GM12875 (cell line): Measurements from ENCODE around the gene CDH13.

Experiments used
- H3K4me3 ChIP-seq: one replicate; pipeline ENCODE4 v1.5.1; 2011; ENCODE audit warnings: low read depth, low read length, control low read depth
- TF ChIP-seq, protein P1 (sequence below): IDR thresholded peaks from 2 replicates; pipeline ENCODE4 v1.5.1; 2011; ENCODE audit warnings: low read depth, mild to moderate bottlenecking, control low read depth, inconsistent platforms, low read length, moderate library complexity, borderline replicate concordance; ENCODE audit not compliant: insufficient read depth

Gene CDH13

DNA sequence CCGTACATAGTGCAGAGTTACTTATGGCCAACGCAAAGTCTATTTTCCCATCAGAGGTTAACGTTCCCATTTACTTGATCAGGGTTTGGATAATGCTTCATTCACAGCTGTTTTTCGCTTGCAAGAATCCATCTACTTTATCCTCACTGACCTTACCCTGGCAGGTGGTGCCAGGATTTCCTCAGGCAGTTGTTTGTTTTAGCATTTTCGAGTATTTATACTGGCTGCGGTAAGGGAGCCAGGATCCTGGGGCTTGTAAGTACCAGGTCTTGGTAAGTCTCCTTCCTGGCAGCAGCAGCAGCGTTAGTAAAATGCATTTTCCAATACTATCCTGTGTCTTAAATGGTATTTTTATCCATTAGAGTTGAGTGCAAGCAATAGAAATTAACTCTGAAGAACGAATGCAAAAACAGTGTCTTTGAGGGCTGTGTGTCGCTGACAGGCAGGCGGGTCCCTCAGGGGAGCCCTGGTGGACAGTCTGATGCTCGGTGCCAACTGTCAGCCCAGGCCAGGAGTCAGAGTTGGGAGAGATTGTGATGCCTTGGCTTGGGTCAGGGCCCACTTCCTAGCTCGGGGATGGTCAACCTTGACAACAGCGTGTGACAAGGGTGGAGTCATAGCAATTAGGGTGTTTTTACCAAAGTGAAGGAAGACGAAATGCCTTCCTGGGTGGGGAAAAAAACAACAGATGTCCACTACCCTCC, 1088.6 kb downstream of the CDH13 start:
- TF ChIP-seq, protein P1, sequence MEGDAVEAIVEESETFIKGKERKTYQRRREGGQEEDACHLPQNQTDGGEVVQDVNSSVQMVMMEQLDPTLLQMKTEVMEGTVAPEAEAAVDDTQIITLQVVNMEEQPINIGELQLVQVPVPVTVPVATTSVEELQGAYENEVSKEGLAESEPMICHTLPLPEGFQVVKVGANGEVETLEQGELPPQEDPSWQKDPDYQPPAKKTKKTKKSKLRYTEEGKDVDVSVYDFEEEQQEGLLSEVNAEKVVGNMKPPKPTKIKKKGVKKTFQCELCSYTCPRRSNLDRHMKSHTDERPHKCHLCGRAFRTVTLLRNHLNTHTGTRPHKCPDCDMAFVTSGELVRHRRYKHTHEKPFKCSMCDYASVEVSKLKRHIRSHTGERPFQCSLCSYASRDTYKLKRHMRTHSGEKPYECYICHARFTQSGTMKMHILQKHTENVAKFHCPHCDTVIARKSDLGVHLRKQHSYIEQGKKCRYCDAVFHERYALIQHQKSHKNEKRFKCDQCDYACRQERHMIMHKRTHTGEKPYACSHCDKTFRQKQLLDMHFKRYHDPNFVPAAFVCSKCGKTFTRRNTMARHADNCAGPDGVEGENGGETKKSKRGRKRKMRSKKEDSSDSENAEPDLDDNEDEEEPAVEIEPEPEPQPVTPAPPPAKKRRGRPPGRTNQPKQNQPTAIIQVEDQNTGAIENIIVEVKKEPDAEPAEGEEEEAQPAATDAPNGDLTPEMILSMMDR, result no peak
- no peak overlapping the region for H3K4me3 ChIP-seq

DNA sequence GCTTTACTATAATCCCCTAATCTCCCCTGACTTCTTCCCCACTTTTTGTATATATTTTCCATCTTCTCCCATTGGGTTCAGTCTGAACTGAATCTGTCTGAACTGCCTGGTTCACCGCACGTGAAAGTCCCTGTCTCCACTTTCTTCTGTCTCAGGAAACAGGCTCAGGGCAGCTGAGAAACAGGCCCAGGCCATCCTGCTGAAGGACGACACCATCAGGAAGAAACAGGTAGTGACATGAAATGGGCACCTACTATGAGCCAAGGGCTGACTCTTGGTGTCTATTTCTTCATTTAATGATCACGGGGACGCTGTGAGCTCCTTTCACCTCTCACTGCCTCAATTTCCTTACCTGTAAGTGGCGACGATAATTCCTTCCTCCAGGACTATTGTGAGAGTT, 1090.5 kb downstream of the CDH13 start:
- H3K4me3 ChIP-seq, result no peak overlapping the region
- TF ChIP-seq, protein P1, result no peak

DNA sequence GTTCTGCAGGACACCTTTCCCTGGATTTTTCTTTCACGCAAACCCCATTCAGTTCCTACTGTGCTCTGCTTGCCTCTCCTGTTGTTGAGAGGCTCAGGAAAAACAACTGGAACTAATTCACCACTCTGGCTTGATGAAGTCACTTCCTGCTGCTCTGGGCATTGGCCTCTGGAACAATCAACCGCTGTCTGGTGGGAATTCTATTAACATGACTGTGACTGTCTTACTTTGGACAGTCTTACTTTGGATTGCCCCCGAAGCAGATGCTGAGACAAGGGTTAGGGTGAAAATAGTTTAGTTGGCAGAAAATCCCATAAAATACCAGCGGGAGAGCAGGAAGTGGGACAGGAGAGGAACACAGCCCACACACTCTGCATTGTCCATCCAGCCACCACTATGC, 1091.0 kb downstream of the CDH13 start:
- TF ChIP-seq, protein P1, result no peak
- H3K4me3 ChIP-seq, result no peak overlapping the region

DNA sequence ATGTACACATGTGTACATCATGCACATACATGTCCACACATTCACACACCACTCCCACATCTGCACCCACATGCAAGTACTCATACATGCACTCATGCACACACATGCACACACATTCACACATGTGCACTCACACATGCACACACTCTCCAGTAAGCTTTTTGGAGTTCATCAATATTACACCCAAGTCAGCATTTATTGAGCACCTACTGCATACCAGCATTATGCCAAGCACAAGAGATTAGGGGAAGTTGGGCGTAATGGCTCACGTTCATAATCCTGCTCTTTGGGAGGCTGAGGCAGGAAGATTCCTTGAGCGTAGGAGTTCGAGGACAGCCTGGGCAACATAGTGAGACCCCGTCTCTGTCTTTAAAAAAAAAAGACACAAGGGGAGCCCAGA, 1093.4 kb downstream of the CDH13 start:
- H3K4me3 ChIP-seq, result no peak overlapping the region
- TF ChIP-seq, protein P1, result no peak

DNA sequence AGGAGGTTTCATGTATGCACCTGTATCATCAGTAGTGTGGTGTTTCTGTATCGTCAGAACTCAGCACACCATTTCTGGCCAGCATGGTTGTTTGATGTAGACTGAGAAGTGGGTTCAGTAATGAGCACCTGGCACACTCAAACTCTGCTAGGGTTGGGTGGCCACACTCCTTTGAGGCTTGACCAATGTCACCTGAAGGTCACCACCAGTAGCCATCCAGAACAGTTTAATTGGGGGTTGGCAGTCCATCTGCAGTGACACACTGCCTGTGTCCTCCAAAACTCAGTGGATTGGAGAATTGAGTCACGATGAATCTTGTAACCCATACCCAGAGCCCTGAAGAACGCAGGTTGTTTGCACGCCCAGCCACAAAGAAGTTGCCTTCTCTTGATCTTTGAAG, 1094.2 kb downstream of the CDH13 start:
- TF ChIP-seq, protein P1, result no peak
- H3K4me3 ChIP-seq, result no peak overlapping the region

DNA sequence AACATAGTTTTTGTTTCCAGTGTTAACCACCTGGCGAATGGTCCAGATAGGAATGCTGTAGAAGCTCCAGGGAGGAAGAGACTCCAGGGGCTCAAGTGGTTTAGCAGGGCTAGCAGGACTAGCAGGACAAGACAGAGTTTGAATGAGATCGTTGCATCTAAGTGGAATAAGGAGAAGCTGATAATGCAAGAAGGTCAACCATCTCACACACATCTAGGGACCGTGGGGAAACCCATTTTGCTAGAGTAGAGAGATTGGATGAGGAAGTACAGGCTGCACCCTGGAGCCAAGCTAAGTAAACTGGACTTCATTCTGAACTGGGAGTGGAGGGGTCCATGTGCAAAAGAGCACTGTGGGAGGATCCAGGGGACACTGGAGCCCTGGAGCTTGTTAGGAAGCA, 1094.9 kb downstream of the CDH13 start:
- TF ChIP-seq, protein P1, result no peak
- H3K4me3 ChIP-seq, result no peak overlapping the region

DNA sequence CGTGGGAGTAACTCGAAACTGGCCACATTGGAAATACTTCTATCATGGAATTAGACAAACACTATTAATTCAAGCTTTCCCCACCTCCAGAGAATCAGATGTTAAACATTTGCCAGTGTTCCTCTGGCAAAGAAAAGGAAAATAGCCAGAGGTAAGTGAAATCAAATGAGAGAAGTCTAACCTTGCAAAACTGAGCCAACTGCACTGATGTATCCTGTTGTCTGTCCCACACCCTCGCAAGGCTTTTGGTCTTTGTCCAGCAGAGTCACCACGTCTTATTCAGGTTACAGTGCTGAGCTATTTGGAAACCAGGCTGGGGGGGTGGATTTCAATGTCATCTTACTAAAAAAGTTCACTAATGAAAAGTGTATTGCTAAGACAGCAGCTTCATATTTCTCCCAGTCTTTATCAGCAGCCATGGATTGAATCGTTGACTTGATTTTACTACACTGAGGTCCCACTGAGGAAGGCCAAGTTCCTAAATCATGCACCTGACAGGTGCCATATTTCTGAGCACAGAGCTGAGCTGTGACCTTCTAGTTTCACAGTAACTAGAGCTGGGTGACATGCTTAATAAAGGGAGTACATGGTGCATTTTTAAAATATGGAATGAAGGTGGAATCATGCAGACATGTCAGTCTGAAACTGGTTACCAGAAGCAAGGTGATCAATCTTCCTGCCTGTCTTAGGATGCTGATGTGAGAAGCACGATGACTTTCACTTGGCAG, 1095.9 kb downstream of the CDH13 start:
- no peak overlapping the region for H3K4me3 ChIP-seq
- TF ChIP-seq, protein P1, result no peak
